IMR-90 (cell line): ENCODE data around the gene C16orf96.

Experiments
- CEBPB ChIP-seq: IDR thresholded peaks from 2 replicates; pipeline ENCODE4 v1.6.1; 2012; ENCODE audit warnings: low read depth, low read length, improper control_type of control experiment
- MAFK ChIP-seq: IDR thresholded peaks from 2 replicates; pipeline ENCODE4 v1.6.1; 2012; ENCODE audit warnings: low read depth, low read length, improper control_type of control experiment
- POLR2A ChIP-seq: IDR thresholded peaks from 2 replicates; pipeline ENCODE4 v1.6.1; 2012; ENCODE audit warnings: mild to moderate bottlenecking, low read depth, low read length
- RAD21 ChIP-seq: IDR thresholded peaks from 2 replicates; pipeline ENCODE4 v1.6.1; 2012; ENCODE audit warnings: low read length, improper control_type of control experiment
- RFX5 ChIP-seq: IDR thresholded peaks from 2 replicates; pipeline ENCODE4 v1.8.0; 2012; ENCODE audit warnings: low read depth, mild to moderate bottlenecking, low read length, moderate library complexity
- SMC3 ChIP-seq: fragments of 150-350 bp; IDR thresholded peaks from 2 replicates; pipeline ENCODE4 v1.6.1; 2016; ENCODE audit warnings: low read depth, mild to moderate bottlenecking, antibody characterized with exemption, low read length, moderate library complexity
- TF ChIP-seq, protein P1 (sequence below): conservative IDR thresholded peaks from 2 replicates; pipeline ENCODE4 v1.5.1; 2012; ENCODE audit warnings: mild to moderate bottlenecking, low read depth, low read length, improper control_type of control experiment
- TF ChIP-seq, protein P2 (sequence below): fragments of 150-350 bp; IDR thresholded peaks from 2 replicates; pipeline ENCODE4 v1.6.1; 2016; ENCODE audit warnings: low read depth, mild to moderate bottlenecking, low read length, moderate library complexity, borderline replicate concordance

GRCh38 chr16:4637501-4638166, 81.5 kb downstream of the C16orf96 start:
- TF ChIP-seq POLR2A (no peak), RFX5 (no peak), MAFK (no peak), RAD21 (no peak), SMC3 (no peak), CEBPB (no peak)
- TF ChIP-seq, protein P1, sequence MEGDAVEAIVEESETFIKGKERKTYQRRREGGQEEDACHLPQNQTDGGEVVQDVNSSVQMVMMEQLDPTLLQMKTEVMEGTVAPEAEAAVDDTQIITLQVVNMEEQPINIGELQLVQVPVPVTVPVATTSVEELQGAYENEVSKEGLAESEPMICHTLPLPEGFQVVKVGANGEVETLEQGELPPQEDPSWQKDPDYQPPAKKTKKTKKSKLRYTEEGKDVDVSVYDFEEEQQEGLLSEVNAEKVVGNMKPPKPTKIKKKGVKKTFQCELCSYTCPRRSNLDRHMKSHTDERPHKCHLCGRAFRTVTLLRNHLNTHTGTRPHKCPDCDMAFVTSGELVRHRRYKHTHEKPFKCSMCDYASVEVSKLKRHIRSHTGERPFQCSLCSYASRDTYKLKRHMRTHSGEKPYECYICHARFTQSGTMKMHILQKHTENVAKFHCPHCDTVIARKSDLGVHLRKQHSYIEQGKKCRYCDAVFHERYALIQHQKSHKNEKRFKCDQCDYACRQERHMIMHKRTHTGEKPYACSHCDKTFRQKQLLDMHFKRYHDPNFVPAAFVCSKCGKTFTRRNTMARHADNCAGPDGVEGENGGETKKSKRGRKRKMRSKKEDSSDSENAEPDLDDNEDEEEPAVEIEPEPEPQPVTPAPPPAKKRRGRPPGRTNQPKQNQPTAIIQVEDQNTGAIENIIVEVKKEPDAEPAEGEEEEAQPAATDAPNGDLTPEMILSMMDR, result no peak
- TF ChIP-seq, protein P2, sequence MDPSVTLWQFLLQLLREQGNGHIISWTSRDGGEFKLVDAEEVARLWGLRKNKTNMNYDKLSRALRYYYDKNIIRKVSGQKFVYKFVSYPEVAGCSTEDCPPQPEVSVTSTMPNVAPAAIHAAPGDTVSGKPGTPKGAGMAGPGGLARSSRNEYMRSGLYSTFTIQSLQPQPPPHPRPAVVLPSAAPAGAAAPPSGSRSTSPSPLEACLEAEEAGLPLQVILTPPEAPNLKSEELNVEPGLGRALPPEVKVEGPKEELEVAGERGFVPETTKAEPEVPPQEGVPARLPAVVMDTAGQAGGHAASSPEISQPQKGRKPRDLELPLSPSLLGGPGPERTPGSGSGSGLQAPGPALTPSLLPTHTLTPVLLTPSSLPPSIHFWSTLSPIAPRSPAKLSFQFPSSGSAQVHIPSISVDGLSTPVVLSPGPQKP, result no peak
